ENCODE results near the gene PATZ1.

- TF ChIP-seq CTCF (IDR thresholded peaks at IDR 0.05) (no peak), EP300 (IDR thresholded peaks at IDR 0.05) (no peak)
Measured at GRCh38 chr22:31276426-31277167, 69.5 kb downstream of the PATZ1 start.
